ENCODE data around the gene HSPA2. TPM values are rescaled to one million over a fixed set of nuclear protein-coding genes. Genes with fewer than 3 reads are reported as not detected.

HSPA2 gene
- total and polyA plus RNA-seq, 2 experiments from 2014 or later: 0.93 to 2.9 TPM

- Histone ChIP-seq H3K4me2 (peak overlapping the region; percentile 90), H3K9me2 (replicated peaks; ENCODE audit: insufficient read depth) (no peaks in the 10 kb centered on the region), H3K36me3 (replicated peaks; ENCODE audit: insufficient read depth, low read depth) (no peaks in the 10 kb centered on the region), H4K20me1 (ENCODE audit: insufficient read depth, poor library complexity, severe bottlenecking) (peaks cover 70% of the 10 kb centered on the region), H3K4me1 (ENCODE audit: insufficient read depth) (peaks cover 29% of the 10 kb centered on the region), H3K27ac (peak overlapping the region; percentile 100), H3K4me3 (no peak overlapping the region), H3K9me3 (ENCODE audit: low read depth) (no peaks in the 10 kb centered on the region), H3K27me3 (no peaks in the 10 kb centered on the region), H3K79me2 (peaks cover 74% of the 10 kb centered on the region), H2AFZ (no peak overlapping the region)
- TF ChIP-seq EZH2 (IDR thresholded peaks at IDR 0.05; ENCODE audit: borderline replicate concordance) (no peak), EZH2phosphoT487 (IDR thresholded peaks at IDR 0.05; ENCODE audit: low read depth, severe bottlenecking, unreplicated experiment) (no peak), CTCF (IDR thresholded peaks at IDR 0.05; ENCODE audit: poor library complexity) (no peak)
- DNase-seq (ENCODE audit: low spot score): peak; percentile 39
- WGBS (ENCODE audit: low lambda C conversion rate, missing lambda C conversion rate): 73% methylated on average over 4 of the region's 4 CpGs
These were observed 33.0 kb upstream of the HSPA2 start for GRCh38 chr14:64507376-64508156.

GRCh38 chr14:64508215-64508776, 32.2 kb upstream of the HSPA2 start:
- TF ChIP-seq EZH2phosphoT487 (IDR thresholded peaks at IDR 0.05; ENCODE audit: low read depth, severe bottlenecking, unreplicated experiment) (no peak), EZH2 (IDR thresholded peaks at IDR 0.05; ENCODE audit: borderline replicate concordance) (no peak), CTCF (IDR thresholded peaks at IDR 0.05; ENCODE audit: poor library complexity) (no peak)
- DNase-seq (ENCODE audit: low spot score): no peak
- Histone ChIP-seq H3K79me2 (peaks cover 80% of the 10 kb centered on the region), H3K9me2 (replicated peaks; ENCODE audit: insufficient read depth) (no peaks in the 10 kb centered on the region), H2AFZ (no peak overlapping the region), H3K27ac (peak overlapping the region; percentile 100), H3K4me2 (peak overlapping the region; percentile 90), H3K9me3 (ENCODE audit: low read depth) (no peaks in the 10 kb centered on the region), H3K27me3 (no peaks in the 10 kb centered on the region), H3K36me3 (replicated peaks; ENCODE audit: insufficient read depth, low read depth) (no peaks in the 10 kb centered on the region), H3K4me1 (ENCODE audit: insufficient read depth) (peaks cover 27% of the 10 kb centered on the region), H4K20me1 (ENCODE audit: insufficient read depth, poor library complexity, severe bottlenecking) (peaks cover 77% of the 10 kb centered on the region), H3K4me3 (no peak overlapping the region)
- WGBS (ENCODE audit: low lambda C conversion rate, missing lambda C conversion rate): 59% methylated on average over 1 of the region's 1 CpG

DNA sequence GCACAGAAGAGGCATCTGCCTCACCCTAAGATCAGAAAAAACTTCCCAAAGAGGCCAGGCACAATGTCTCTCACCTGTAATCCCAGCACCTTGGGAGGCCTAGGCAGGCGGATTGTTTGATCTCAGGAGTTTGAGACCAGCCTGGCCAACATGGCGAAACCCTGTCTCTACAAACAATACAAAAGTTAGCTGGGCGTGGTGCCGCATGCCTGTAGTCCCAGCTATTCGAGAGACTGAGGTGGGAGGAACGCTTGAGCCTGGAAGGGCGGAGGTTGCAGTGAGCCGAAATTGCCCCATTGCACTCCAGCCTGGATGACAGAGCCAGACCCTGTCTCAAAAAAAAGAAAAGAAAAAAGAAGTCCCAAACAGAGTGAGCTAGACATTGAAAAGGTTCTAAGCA, 31.5 kb upstream of the HSPA2 start:
- DNase-seq (ENCODE audit: low spot score): no peak
- 70% methylated on average over 8 of the region's 8 CpGs for WGBS (ENCODE audit: low lambda C conversion rate, missing lambda C conversion rate)
- peak overlapping the region; percentile 90 for H3K4me2 ChIP-seq
- no peaks in the 10 kb centered on the region for H3K36me3 ChIP-seq (replicated peaks; ENCODE audit: insufficient read depth, low read depth)
- H3K4me1 ChIP-seq (ENCODE audit: insufficient read depth): peaks cover 27% of the 10 kb centered on the region
- no peaks in the 10 kb centered on the region for H3K9me2 ChIP-seq (replicated peaks; ENCODE audit: insufficient read depth)
- no peaks in the 10 kb centered on the region for H3K9me3 ChIP-seq (ENCODE audit: low read depth)
- H3K27ac ChIP-seq: no peak overlapping the region
- H3K27me3 ChIP-seq: no peaks in the 10 kb centered on the region
- TF ChIP-seq EZH2 (IDR thresholded peaks at IDR 0.05; ENCODE audit: borderline replicate concordance) (no peak), EZH2phosphoT487 (IDR thresholded peaks at IDR 0.05; ENCODE audit: low read depth, severe bottlenecking, unreplicated experiment) (no peak), CTCF (IDR thresholded peaks at IDR 0.05; ENCODE audit: poor library complexity) (no peak)
- peaks cover 87% of the 10 kb centered on the region for H3K79me2 ChIP-seq
- no peak overlapping the region for H3K4me3 ChIP-seq
- H4K20me1 ChIP-seq (ENCODE audit: insufficient read depth, poor library complexity, severe bottlenecking): peaks cover 84% of the 10 kb centered on the region
- H2AFZ ChIP-seq: no peak overlapping the region
